ENCODE results near the gene NACC2.

NACC2 gene

DNA sequence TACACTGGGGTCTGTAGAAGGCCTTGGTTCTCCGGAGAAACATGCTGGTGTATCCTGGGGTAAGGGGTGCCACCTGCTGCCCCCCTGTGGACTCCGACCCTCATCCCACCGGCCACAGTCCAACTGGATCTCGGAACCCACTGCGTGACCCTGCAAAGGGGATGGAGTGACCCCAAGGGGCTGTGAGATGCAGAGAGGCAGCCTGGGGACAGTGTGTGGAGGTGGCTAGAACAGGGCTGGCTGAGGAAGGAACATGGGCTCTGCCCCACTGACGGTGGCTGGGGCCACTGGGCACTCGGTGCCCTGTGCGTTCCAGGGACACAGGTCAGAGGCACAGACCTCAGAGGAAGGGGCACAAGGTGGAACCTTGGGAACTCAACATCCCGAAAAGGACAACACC is 2.3 kb downstream of the NACC2 start:
- no peak for DNase-seq (ENCODE audit: low spot score)

- DNase-seq (ENCODE audit: low spot score), result no peak
These were observed 2.8 kb downstream of the NACC2 start for GRCh38 chr9:136092353-136092650.

GRCh38 chr9:136091582-136092352 is 3.3 kb downstream of the NACC2 start:
- no peak for DNase-seq (ENCODE audit: low spot score)

DNA sequence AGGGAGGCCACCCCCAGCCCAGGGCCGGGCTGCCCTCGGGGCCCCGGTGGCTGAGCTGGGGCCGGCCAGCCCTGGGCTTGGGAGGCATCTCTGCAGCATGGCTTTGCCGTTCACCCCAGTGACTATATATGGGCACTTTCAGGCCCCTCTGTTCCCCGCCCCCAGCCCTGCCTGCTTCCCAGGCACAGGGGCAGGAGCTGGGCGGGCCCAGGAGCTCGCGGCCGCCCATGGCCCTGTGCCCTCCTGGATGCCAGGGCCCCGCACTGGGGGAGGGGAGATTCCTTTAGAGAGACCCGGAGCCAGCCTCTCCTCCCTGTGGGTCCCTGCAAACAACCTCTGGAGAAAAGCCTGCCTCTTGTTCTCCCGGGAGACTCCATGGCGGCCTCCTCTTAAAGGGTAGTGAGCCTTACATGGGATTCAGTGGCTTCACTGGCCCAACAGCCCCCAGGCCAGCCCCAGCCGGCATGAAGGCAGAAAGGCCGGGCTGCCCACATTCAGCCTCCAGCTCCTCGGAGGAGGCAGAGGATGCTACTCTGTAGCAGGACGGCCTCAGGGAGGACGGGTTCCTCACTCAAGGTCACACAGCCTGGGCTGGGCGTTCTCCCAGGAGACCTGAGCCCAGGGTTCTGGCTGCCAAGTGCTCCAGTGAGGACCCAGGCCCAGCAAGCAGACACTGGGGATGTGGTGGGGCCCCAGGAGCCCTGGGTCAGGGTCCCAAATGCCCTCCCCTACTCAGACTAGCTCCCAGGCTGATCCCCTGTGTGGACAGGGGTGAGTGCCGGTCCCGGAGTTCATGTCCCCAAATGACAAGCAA is 4.1 kb downstream of the NACC2 start:
- no peak for DNase-seq (ENCODE audit: low spot score)

DNA sequence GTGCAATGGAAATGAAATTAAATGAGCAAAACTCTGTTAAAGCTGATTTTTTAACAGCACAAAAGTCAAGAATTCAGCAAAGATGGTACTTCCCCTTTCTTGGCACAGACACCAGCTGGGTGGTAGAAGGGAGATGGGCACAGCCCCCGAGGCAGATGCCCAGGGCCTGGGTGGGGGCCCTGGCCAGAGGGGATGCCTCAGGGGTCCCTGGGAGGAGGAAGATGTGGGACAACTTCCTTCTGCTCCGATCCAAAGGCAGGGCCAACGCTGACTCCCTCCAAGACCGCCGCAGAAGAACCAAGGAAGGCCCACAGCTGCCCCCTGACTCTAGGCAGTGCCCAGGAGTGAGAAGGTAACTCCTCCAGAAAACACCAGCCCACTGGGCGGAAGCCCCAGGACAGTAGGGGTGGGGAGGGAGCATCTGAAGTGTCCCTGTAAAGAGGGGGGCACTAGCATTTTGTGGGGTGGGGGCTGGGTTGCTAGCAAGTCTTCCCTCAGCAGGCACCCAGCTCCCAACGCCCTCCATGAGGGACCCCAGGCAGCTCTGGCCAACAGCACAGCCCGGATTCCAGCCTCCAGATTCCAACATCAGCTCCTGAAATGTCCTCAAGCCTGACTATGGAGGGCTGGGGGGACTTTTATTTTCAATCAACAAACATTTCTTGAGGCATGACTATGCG is 4.9 kb downstream of the NACC2 start:
- DNase-seq (ENCODE audit: low spot score), result no peak

DNA sequence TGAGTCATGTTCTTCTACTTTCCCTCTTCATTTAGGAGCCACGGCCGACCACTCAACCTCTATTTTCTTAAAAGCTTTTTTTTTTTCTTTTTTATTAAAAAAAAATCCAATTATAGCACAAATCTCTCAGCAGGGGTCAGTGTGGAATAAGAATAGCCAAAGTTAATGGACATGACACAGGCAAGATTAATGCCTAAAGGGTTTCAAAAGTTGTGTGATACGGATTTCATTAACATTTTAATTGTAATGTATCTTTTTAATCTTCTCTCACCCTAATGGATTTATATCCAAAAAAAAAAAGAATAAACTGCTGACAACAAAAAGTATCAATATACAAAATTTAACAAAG is 5.4 kb downstream of the NACC2 start:
- peak; percentile 58 for DNase-seq (ENCODE audit: low spot score)

DNA sequence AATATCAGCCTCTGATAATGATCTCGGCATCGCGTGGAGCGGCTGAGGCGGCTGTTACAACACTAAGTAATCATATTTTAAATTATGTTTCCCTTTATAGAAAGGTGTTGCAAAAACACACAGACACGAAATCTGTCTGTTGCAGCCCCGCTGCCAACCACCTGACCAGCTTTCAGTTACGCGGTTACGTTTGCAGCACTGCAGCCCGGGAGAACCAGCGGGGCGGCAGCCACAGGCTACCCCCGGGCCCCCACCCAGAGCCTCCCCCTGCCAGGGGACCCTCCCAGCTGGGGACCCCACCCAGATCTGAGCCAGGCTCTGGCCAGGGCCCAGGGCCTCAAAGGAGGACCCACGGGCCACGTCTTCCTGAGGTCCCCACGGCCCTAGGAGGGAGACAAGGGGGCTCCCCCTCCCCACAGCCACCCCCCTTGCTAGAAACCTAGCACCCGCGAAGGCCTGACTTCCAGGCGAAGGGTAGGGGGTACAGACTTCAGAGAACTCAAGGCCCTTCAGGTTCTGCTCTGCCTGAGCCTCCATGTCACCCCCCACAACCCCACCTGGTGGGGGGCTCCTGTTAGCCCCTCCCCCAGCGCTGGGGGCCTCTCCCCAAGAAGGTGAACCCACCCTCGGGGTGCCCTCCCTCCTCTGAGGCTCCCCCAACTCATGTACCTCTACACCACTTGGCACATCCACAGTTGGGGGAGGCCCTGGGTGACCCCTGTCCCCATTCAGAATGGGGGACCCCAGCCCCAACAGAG is 6.0 kb downstream of the NACC2 start:
- no peak for DNase-seq (ENCODE audit: low spot score)

GRCh38 chr9:136088481-136088938 is 6.6 kb downstream of the NACC2 start:
- no peak for DNase-seq (ENCODE audit: low spot score)

DNA sequence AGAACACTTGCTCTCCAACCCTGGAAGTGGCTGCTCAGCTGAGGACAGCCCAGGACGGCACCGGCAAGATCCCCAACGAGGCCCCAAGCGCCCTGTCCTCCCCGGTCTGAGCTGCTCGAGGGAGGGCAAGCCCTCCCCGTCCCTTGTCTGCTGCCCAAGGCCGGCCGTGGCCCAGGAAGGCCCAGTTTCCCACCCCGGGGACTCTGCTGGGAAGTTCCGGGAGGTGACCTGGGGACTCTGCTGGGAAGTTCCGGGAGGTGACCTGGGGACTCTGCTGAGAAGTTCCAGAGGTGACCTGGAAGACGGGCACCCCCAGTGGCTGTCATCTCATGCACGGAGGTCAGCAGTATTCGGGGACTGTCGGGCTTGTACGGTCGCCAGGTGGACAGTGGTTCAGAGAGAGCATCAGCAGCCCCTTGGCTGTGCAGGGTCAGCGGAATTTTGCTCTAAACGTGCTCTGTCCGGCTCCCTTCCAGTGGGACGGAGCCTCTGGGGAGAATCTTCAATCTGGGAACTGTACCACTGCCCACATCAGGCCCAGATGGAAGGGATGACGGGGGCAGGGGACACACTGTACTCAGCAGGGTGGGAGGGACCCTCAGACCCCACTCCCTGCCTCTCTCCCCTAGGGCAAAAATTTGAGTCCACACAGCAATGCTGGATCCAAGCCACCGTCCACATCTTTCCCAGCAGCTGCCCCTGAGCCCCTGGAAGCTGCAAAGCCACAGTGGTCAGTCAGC is 7.2 kb downstream of the NACC2 start:
- no peak for DNase-seq (ENCODE audit: low spot score)

DNA sequence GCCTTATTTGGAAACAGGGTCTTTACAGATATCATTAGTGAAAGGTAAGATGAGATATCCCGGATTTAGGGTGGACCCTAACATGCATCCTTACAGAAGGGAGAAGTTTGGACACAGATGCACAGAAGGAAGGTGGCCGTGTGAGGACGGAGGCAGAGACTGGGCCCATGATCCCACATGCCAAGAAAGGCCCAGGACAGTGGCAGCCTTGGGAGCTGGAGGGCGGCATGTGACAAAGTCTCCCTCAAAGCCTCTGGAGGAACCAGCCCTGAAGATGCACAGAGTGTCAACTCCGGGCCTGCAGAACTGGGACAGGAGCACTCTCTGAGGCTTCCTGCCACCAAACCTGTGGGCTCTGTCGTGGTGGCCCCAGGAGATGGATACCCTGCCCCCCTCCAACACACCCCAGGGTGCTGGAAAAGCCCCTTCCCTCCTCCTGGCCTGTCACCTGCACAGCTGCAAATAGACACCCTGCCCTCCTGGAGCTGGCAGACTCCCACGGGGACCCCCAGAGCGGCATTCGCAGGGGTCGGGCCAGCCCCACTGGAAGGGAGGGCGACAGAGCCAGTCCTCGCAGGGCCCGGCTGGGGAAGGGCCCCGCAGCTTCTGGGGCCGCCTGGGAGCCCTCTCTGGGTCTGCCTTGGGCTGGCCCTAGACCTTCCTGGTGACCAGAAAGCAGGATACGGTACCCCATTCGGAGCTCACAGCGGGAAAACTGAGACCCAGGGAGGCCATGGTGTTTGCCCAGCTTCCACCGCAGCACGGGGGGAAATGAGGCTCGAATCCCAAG is 7.9 kb downstream of the NACC2 start:
- DNase-seq (ENCODE audit: low spot score), result no peak

GRCh38 chr9:136086213-136086881 is 8.7 kb downstream of the NACC2 start:
- DNase-seq (ENCODE audit: low spot score), result no peak

DNA sequence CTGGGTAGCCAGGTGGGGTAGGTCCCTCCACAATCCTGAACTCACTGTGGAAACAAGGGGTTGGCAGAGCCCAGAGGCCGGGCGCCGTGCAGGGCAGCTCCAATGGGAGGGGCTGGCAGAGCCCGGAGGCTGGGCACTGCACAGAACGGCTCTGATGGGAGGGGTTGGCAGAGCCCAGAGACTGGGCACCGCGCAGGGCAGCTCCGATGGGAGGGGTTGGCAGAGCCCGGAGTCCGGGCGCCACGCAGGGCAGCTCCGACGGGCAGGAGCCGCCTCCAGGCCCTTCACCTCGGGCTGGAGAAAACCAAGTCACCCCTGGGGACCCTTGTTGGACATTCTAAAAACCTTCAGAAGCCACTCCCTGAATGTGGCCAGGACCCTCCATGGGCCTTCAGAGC is 9.3 kb downstream of the NACC2 start:
- no peak for DNase-seq (ENCODE audit: low spot score)

DNA sequence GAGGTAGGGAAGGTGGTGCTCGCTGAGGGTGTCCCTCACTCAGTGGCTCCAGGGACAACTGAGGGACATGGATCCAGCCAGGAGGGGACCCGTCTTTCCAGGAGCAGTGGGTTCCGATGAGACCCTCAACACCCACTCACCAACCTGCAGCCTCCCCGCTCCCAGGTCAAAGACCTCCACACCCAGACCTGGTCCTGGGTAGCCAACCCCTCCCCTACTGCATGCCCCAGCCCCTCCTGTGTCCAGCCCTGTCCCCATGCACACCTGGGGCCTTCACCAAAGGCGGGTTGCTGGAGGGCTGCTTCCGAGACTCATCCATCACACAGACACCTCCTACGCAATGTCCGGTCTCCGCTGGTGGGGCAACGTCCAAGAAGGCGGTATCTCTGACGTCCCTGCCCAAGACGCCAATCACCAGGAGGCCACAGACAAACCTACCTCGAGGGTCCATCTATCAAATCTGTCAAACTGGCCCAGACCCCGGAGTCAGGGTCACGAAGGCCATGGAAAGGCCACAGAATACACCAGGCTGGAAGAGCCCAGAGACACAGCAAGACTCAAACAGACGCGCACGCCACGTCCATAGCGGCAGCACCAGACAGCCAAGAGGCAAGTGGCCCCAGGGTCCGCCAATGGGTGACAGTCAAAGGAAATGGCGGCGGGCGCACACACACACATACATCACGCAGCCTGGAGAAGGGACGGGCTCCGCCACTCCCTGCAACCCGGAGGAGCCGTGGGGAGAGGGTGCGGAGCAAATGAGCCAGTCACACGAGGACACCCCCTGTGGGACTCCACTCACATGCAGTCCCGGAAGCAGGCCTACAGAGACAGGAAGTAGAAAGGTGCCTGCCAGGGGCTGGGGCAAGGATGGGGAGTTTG is 10.8 kb downstream of the NACC2 start:
- no peak for DNase-seq (ENCODE audit: low spot score)

DNA sequence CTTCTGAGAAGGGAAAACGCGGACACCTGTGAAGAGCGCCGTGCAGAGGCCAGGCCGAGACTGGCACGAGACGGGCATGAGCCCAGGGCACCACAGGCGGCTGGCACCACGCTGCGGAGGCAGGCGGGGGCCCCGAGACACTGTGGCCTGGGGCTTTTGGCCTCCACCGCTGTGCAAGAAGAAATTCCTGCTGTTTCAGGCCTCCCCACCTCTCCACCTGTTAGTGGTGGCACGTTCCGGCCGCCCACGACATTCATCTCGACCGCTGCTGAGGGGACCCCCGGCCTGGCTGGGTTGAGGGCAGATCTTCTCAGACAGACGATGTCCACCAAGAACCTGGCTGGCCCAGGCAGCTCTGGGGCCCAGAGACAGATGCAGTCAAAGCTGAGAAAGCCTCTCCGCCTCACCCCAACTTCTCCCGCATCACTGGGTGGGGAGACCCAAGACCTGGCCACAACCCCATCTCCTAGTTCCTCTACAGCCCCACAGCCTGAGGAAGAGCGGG is 11.5 kb downstream of the NACC2 start:
- DNase-seq (ENCODE audit: low spot score), result no peak

- no peak for DNase-seq (ENCODE audit: low spot score)
These were observed 12.4 kb downstream of the NACC2 start for GRCh38 chr9:136082496-136083361.

- DNase-seq (ENCODE audit: low spot score), result no peak
These were observed 13.1 kb downstream of the NACC2 start for GRCh38 chr9:136081826-136082495.

DNA sequence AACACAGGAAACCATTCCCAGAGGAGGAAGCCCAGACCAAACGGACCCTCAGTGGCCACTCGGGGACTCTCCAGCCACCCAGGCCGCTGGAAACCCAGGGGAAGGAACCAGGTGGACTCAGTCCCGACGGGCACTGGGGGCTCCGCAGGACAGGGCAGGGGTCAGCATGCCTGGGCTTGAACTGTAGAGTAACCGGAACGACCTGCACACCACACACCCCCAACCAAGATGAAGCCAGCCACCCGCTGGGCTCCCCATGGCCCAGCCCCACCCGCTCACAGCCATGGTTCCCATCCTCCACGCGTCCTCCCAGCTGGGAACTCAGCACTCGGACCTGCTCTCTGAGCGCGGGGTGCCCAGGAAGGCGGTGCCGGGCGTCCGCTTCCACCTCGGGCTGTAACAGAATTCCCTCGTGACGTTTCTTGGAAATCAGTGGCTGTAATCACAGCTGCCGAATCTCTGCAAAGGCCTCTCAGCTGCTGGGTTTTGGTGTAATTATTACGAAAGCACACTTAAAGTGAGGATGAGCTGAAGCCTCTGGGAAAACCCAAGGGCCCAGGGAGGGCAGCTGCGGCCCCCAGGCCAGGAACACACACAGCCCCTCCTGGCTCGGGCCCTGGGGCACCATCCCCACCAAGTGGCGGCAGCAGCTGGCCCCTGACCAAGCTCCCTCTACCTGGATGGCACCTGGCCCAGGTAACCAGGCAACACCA is 13.8 kb downstream of the NACC2 start:
- DNase-seq (ENCODE audit: low spot score), result no peak
